GM23338 (cell line): ENCODE results near the gene SNTG2. TPM values are rescaled to one million over a fixed set of nuclear protein-coding genes. Genes with fewer than 3 reads are reported as not detected.

ENCODE experiments used
- ATAC-seq: fragments of 200-7000 bp; cut with Tn5 transposase; 3 replicates; pipeline ENCODE4 v1.9.1; 2020
- DNase-seq: peaks from one replicate; pipeline ENCODE4 v3.0.0-alpha.2; 2015; ENCODE audit warnings: low spot score
- H2AFZ ChIP-seq: fragments of 200-600 bp; sonication (generic); 2 replicates; pipeline ENCODE4 v1.8.0; 2016; ENCODE audit warnings: antibody characterized with exemption, mild to moderate bottlenecking, moderate library complexity
- H3F3A ChIP-seq: fragments of 200-600 bp; sonication (generic); replicated peaks from 2 replicates; pipeline ENCODE4 v1.8.0; 2017; ENCODE audit warnings: antibody characterized with exemption, mixed run types, low read depth
- H3K27ac ChIP-seq: fragments of 200-600 bp; sonication (generic); 2 replicates; pipeline ENCODE4 v1.6.1; 2016; ENCODE audit warnings: low read depth
- H3K27me3 ChIP-seq: fragments of 200-600 bp; sonication (generic); 2 replicates; pipeline ENCODE4 v1.8.0; 2016; ENCODE audit warnings: mild to moderate bottlenecking, mixed run types, moderate library complexity; ENCODE audit not compliant: insufficient read depth
- H3K36me3 ChIP-seq: fragments of 200-600 bp; sonication (generic); 2 replicates; pipeline ENCODE4 v1.8.0; 2016; ENCODE audit warnings: mild to moderate bottlenecking; ENCODE audit not compliant: insufficient read depth
- H3K4me1 ChIP-seq: fragments of 200-600 bp; sonication (generic); 2 replicates; pipeline ENCODE4 v1.8.0; 2016; ENCODE audit warnings: mild to moderate bottlenecking, moderate library complexity; ENCODE audit not compliant: insufficient read depth
- H3K4me2 ChIP-seq: fragments of 200-600 bp; sonication (generic); 2 replicates; pipeline ENCODE4 v1.7.1; 2017; ENCODE audit warnings: mixed run types
- H3K4me3 ChIP-seq: fragments of 200-600 bp; sonication (generic); 2 replicates; pipeline ENCODE4 v1.6.1; 2016; ENCODE audit warnings: mixed run types
- H3K79me2 ChIP-seq: fragments of 200-600 bp; sonication (generic); replicated peaks from 2 replicates; pipeline ENCODE4 v1.8.0; 2017; ENCODE audit warnings: mild to moderate bottlenecking; ENCODE audit not compliant: insufficient read depth
- H3K9me2 ChIP-seq: fragments of 200-600 bp; sonication (generic); 2 replicates; pipeline ENCODE4 v1.8.0; 2017; ENCODE audit not compliant: insufficient read depth
- H4K20me1 ChIP-seq: fragments of 200-600 bp; sonication (generic); replicated peaks from 2 replicates; pipeline ENCODE4 v1.8.0; 2017; ENCODE audit warnings: mild to moderate bottlenecking; ENCODE audit not compliant: insufficient read depth
- H3K27ac Mint-ChIP-seq: 2 replicates; pipeline ENCODE4 v1.8.0; 2020; ENCODE audit warnings: inconsistent platforms, mild to moderate bottlenecking, moderate library complexity, mixed read lengths
- H3K27me3 Mint-ChIP-seq: 3 replicates; pipeline ENCODE4 v1.8.0; 2022; ENCODE audit warnings: low read depth, mild to moderate bottlenecking, moderate library complexity, mixed read lengths, inconsistent platforms; ENCODE audit not compliant: insufficient read depth, poor library complexity
- H3K36me3 Mint-ChIP-seq: 3 replicates; pipeline ENCODE4 v1.8.0; 2021; ENCODE audit warnings: low read depth, mild to moderate bottlenecking, inconsistent platforms, moderate library complexity, mixed read lengths
- H3K4me1 Mint-ChIP-seq: 3 replicates; pipeline ENCODE4 v1.8.0; 2020; ENCODE audit warnings: mild to moderate bottlenecking, inconsistent platforms, mixed read lengths
- H3K4me3 Mint-ChIP-seq: 3 replicates; pipeline ENCODE4 v1.8.0; 2021; ENCODE audit warnings: moderate library complexity, mild to moderate bottlenecking, inconsistent platforms, mixed read lengths
- H3K9me3 Mint-ChIP-seq: 3 replicates; pipeline ENCODE4 v1.8.0; 2020; ENCODE audit warnings: moderate library complexity, mild to moderate bottlenecking, inconsistent platforms, mixed read lengths
- CREB1 ChIP-seq: fragments of 250-450 bp; sonication (Bioruptor Pico); IDR thresholded peaks from 2 replicates; pipeline ENCODE4 v1.5.0; 2020; ENCODE audit warnings: low read depth, mild to moderate bottlenecking, moderate library complexity
- CTCF ChIP-seq, 2 experiments: fragments of 200-600 bp in 1 of 2; sonication (generic) in 1 of 2; conservative IDR thresholded peaks; 2 replicates each; pipeline versions ENCODE4 v1.5.1 to v1.6.1; 2016 to 2017; ENCODE audit warnings: antibody characterized with exemption in 2 of 2, low read depth in 2 of 2, mild to moderate bottlenecking in 2 of 2, moderate library complexity in 1 of 2
- ETS1 ChIP-seq: IDR thresholded peaks from 2 replicates; pipeline ENCODE4 v1.6.1; 2016; ENCODE audit warnings: antibody characterized with exemption
- EZH2 ChIP-seq: fragments of 200-600 bp; sonication (generic); IDR thresholded peaks from one replicate; pipeline ENCODE4 v1.8.0; 2017; ENCODE audit warnings: antibody characterized with exemption, mild to moderate bottlenecking, low read depth; ENCODE audit not compliant: unreplicated experiment
- EZH2phosphoT487 ChIP-seq: fragments of 200-600 bp; sonication (generic); IDR thresholded peaks from one replicate; pipeline ENCODE4 v1.8.1; 2018; ENCODE audit warnings: antibody characterized with exemption; ENCODE audit not compliant: unreplicated experiment
- JUNB ChIP-seq: IDR thresholded peaks from one replicate; pipeline ENCODE4 v1.6.1; 2016; ENCODE audit warnings: antibody characterized with exemption; ENCODE audit not compliant: unreplicated experiment
- NANOG ChIP-seq: IDR thresholded peaks from 2 replicates; pipeline ENCODE4 v1.6.1; 2016; ENCODE audit warnings: antibody characterized with exemption, borderline replicate concordance
- POLR2AphosphoS5 ChIP-seq: IDR thresholded peaks from 2 replicates; pipeline ENCODE4 v1.6.1; 2016; ENCODE audit warnings: antibody characterized with exemption, low read depth
- REST ChIP-seq: IDR thresholded peaks from one replicate; pipeline ENCODE4 v1.6.1; 2018; ENCODE audit warnings: antibody characterized with exemption; ENCODE audit not compliant: unreplicated experiment
- STAT1 ChIP-seq: IDR thresholded peaks from one replicate; pipeline ENCODE4 v1.6.1; 2016; ENCODE audit warnings: antibody characterized with exemption; ENCODE audit not compliant: unreplicated experiment
- ZNF114 ChIP-seq: fragments of 250-450 bp; sonication (Bioruptor Pico); IDR thresholded peaks from 2 replicates; pipeline ENCODE4 v1.5.0; 2020; ENCODE audit warnings: mild to moderate bottlenecking, moderate library complexity
- ZNF331 ChIP-seq: fragments of 250-450 bp; sonication (Bioruptor Pico); IDR thresholded peaks from 2 replicates; pipeline ENCODE4 v1.5.0; 2020; ENCODE audit warnings: low read depth, mild to moderate bottlenecking, moderate library complexity
- ZNF462 ChIP-seq: fragments of 250-450 bp; sonication (Bioruptor Pico); IDR thresholded peaks from 2 replicates; pipeline ENCODE4 v1.5.0; 2020; ENCODE audit warnings: mild to moderate bottlenecking, moderate library complexity
- polyA plus RNA-seq: library from polyadenylated mRNA; unstranded; fragments of >200 nt; fragmentation: Nextera tagmentation; extraction: Ambion mirVana; gene quantifications from 2 replicates; pipeline ENCODE4 v1.2.1, GENCODE V29; 2016
- total RNA-seq: library from RNA; depleted of rRNA; stranded (reverse); fragments of >200 nt; shearing (Covaris generic); gene quantifications from 2 replicates; pipeline ENCODE4 v1.2.3, GENCODE V29; 2014

Gene SNTG2
- total and polyA plus RNA-seq, 2 experiments from 2014 or later, result 27.5 to 60.4 TPM

- H2AFZ ChIP-seq, result no peak overlapping the region
- H3K79me2 ChIP-seq, result no peaks in the 10 kb centered on the region
- no peak overlapping the region for H3K4me3 ChIP-seq
- Mint-ChIP-seq H3K36me3 (peaks cover 7% of the 10 kb centered on the region; the same call in 1 of the 3 replicates), H3K4me3 (no peak overlapping the region), H3K27me3 (peaks cover 3% of the 10 kb centered on the region), H3K27ac (no peak overlapping the region), H3K4me1 (peaks cover 13% of the 10 kb centered on the region; the same call in 2 of the 3 replicates), H3K9me3 (peaks cover 16% of the 10 kb centered on the region)
- no peaks in the 10 kb centered on the region for H3K9me2 ChIP-seq
- DNase-seq (no peak), ATAC-seq (no peak)
- no peak overlapping the region for H3K4me2 ChIP-seq
- peaks cover 4% of the 10 kb centered on the region; the same call in 1 of the 2 replicates for H3K4me1 ChIP-seq
- H3K27ac ChIP-seq, result no peak overlapping the region
- no peaks in the 10 kb centered on the region for H3K27me3 ChIP-seq
- H3F3A ChIP-seq, result no peaks in the 10 kb centered on the region
- H3K36me3 ChIP-seq, result no peaks in the 10 kb centered on the region
- no peak for TF ChIP-seq EZH2
- no peak for TF ChIP-seq POLR2AphosphoS5
- no peak for TF ChIP-seq REST
- TF ChIP-seq ZNF114 (CRISPR knock-in tag), result no peak
- TF ChIP-seq JUNB, result no peak
- TF ChIP-seq STAT1, result no peak
- no peak for TF ChIP-seq ZNF462 (CRISPR knock-in tag)
- no peak for TF ChIP-seq ZNF331 (CRISPR knock-in tag)
- no peak for TF ChIP-seq EZH2phosphoT487
- no peak for TF ChIP-seq NANOG
- TF ChIP-seq CREB1 (CRISPR knock-in tag), result no peak
- no peak for TF ChIP-seq CTCF (conservative IDR thresholded peaks at IDR 0.05; ENCODE audit: low read depth in 2 of 2)
- TF ChIP-seq ETS1, result no peak
- no peaks in the 10 kb centered on the region for H4K20me1 ChIP-seq
These were observed 442.7 kb downstream of the SNTG2 start for GRCh38 chr2:1393321-1393720.
